AG10803 (cell line): Measurements from ENCODE around the gene PRKD2.

Experiments
- DNase-seq: peaks from one replicate; pipeline ENCODE4 v3.0.0; 2010; ENCODE audit warnings: low read depth
- H3K4me3 ChIP-seq: 2 replicates; pipeline ENCODE4 v1.5.1; 2011; ENCODE audit warnings: mild to moderate bottlenecking, low read length, control low read depth
- CTCF ChIP-seq: conservative IDR thresholded peaks from 2 replicates; pipeline ENCODE4 v1.5.1; 2011; ENCODE audit warnings: mild to moderate bottlenecking, low read length, control low read depth, inconsistent platforms

PRKD2 gene

GRCh38 chr19:46732172-46732938 lies 15.4 kb upstream of the PRKD2 start:
- no peak for TF ChIP-seq CTCF
- no peak overlapping the region for H3K4me3 ChIP-seq
- DNase-seq: no peak

DNA sequence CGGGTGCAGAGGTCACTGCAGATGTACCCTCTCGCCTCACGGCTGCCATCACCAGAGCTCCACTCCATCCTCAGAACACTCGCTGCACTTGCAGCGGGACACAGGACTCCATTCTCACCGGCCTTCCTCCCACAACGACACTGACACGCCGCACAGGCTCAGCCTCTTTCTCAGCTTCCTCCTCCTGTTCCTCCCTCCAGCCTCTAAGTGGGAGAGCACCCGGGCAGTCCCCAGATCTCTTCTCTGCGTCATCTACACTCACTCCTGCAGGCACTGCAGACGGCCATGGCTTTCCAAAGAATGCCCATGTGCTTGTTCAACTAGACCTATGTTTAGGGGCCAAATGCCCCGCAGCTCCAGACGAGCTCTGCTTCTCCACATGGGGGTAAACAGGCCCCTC lies 14.7 kb upstream of the PRKD2 start:
- H3K4me3 ChIP-seq: no peak overlapping the region
- DNase-seq: no peak
- TF ChIP-seq CTCF: no peak

- no peak for TF ChIP-seq CTCF
- peak; percentile 78 for DNase-seq
- no peak overlapping the region for H3K4me3 ChIP-seq
Measured at GRCh38 chr19:46731007-46731501, 14.1 kb upstream of the PRKD2 start.

- DNase-seq: no peak
- H3K4me3 ChIP-seq: no peak overlapping the region
- TF ChIP-seq CTCF: no peak
Measured at GRCh38 chr19:46730595-46730994, 13.7 kb upstream of the PRKD2 start.

- no peak for TF ChIP-seq CTCF
- no peak overlapping the region for H3K4me3 ChIP-seq
- no peak for DNase-seq
Measured at GRCh38 chr19:46730187-46730586, 13.3 kb upstream of the PRKD2 start.

- no peak for DNase-seq
- TF ChIP-seq CTCF: no peak
Measured at GRCh38 chr19:46729696-46730095, 12.8 kb upstream of the PRKD2 start.

DNA sequence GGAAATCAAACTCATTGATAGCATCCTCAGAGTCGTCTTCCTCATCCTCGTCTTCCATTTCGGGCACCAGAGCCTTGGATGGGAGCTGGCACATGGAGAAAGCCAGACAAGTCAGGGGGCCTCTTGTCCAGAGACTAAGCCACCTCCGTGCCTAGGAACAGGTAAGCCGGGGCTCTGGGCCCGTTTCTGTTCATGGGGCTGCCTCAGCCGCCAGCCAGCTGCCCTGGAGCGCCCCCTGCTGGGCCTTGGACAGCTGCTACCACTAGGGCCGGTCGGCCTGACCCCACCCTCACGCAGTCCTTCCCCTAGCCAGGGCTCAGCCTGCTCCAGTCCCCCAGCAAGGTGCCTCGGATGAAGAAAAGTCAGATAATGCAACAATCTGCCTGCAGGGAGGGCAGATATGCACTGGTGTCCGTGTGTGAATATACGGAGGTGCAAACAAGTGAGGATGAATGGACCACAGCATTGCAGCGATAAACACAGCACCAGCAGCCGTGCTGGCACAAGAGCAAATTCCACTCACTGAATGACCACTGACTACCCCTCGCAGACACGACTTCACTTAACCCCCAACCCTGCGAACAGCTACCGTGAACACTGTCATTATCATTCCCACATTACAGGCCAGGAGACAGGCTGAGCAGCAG lies 11.9 kb upstream of the PRKD2 start:
- H3K4me3 ChIP-seq: no peak overlapping the region
- DNase-seq: peak; percentile 43
- TF ChIP-seq CTCF: peak; percentile 71

More at GRCh38 chr19:46729696-46730095, 12.8 kb upstream of the PRKD2 start:
- H3K4me3 ChIP-seq: no peak overlapping the region
